Activated CD8-positive, alpha-beta memory T cell treated with anti-CD3 and anti-CD28 coated beads for 48 hours (primary cell): ENCODE measurements around the gene SDC4.

Source experiments
- DNase-seq, 3 experiments: peaks; one replicate each; pipeline ENCODE4 v3.0.0-alpha.2; 2020; ENCODE audit warnings: low read depth in 2 of 3, low spot score in 2 of 3

Gene SDC4

GRCh38 chr20:45297786-45298497 lies 50.3 kb downstream of the SDC4 start:
- no peak for DNase-seq

DNA sequence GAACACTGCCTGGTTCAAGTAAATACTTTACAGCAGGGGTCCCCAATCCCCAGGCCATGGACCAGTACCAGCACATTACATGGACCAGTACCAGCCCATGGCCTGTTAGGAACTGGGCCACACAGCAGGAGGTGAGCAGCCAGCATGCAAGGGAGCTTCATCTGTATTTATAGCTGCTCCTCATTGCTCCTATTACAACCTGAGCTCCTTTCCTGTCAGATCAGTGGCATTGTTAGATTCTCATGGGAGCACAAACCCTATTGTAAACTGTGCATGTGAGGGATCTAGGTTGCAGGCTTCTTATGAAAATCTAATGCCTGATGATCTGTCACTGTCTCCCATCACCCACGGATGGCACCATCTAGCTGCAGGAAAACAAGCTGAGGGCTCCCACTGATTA lies 53.6 kb downstream of the SDC4 start:
- DNase-seq = no peak

DNA sequence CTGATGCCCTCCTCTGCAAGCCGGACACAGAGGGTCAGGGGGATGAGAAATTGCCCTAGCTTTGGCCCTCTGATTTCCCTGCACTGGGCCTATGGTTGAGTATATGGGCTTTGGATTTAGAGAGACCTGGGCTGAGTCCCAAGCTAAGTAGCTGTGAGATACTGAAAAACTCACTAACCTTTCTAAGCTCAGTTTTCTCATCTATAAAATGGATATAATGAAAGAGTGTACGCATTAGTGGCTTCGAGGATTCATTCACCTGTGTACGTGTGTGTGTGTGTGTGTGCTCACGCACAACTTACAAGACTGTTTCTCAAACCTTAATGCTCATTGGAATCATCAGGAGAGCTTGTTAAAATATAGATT lies 54.2 kb downstream of the SDC4 start:
- DNase-seq = no peak

DNA sequence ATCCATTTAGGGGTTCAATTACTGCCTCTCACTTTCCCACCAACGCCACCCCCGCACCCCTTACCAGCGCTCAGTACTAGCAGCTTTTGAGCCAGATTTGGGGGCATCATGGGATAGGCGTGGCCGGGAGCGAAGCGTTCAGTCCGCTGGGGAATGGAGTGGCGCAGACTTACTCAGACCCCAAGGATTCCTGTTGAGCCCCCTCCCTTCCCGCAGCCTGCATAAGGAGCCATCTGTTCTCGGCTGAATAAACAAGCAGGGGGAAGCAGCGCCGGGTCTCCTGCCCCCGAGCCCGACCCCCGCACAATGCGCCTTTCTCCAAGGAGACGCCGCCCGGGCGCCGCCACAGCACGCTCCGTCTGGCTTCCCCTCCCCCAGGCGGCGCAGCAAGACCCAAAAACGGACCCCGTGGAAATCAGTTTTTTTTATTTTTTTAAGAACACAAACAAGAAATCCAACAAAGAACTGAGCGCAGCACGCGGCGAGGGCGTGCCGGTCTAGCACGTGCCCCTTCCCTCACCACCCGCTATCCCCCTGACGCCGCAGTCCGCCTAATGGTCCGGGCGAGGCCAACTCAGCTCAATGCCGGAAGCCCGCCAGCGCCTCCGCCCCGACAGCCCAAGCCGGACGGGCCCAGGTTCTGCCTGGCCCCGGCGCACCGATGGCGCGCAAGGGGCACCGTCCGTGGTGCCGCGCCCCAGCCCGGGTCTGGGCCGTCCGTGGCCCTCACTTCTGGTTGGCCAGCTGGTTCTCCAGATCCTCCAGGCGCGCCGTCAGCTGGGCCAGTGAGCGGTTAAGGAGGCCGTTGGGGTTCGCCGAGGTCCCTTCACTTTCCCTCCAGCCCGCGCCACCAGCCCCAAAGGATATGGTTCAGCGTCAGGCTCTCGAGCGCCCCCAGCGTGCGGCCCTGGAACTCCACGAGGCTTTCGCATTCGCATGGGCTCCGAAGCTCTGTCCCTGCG lies 54.9 kb downstream of the SDC4 start:
- DNase-seq = peak; percentile 63 to 93 (median 82)

DNA sequence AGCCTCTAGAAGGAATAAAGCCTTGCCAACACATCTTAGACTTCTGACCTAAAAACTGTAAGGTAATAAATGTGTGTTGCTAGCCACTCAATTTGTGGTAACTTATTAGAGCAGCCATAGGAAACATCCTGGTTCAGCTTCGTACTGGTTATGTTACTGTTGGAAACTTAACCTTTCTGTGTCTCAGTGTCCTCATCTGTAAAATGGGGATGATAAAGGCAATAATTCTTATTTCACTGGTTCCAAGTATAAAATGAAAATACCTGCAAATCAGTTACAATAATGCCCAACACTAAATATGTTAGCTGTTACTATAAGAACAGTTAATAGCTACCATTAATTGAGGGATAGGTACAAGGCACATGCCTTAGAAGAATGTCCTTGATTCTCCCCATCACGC lies 55.9 kb downstream of the SDC4 start:
- DNase-seq = no peak

GRCh38 chr20:45291526-45291925 lies 56.7 kb downstream of the SDC4 start:
- DNase-seq = no peak

- DNase-seq = peak in 2 of 3 experiments; percentile 49 to 51
Observed at GRCh38 chr20:45290677-45291355, 57.4 kb downstream of the SDC4 start.

- DNase-seq = no peak
Observed at GRCh38 chr20:45289942-45290676, 58.1 kb downstream of the SDC4 start.

DNA sequence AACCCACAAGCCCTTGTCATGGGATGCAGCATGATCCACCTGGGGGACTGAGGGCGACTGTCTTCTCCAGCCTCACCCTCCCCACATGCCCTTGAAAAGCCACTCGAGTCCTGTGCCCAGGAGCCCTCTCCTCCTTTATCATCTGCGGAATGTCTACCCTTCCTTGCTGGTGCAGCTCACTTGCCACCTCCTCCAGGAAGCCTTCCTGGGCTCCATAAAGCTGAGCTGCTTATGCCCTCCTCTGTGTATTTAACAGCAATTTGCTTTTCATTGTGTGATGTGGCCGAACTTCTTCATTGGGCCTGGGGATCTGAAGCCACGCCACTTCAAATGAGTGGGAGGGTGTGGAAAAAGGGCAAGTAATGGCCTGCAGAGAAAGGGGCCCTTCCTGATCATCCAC lies 59.4 kb downstream of the SDC4 start:
- no peak for DNase-seq

DNA sequence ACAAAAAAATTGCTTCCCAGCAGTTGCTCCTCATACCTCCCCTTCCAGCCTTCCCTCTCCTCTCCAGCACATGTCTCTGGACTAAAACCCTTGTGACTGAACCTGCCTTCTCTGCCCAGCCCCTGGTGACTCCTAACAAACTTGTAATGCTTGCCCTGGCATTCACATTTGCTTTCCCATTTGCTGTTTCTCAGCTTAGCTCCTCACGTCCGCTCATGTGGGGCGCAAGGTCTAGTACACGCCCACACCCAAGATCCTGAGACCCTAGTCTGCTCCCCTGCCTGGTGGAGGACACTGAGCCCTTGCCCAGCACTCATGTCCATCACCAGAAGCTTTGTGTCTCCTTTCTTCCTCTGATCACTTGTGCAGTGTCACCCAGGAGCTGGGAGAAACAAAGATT lies 59.8 kb downstream of the SDC4 start:
- no peak for DNase-seq

GRCh38 chr20:45283551-45284057 lies 64.6 kb downstream of the SDC4 start:
- DNase-seq = no peak

- DNase-seq = no peak
Observed at GRCh38 chr20:45282700-45283550, 65.3 kb downstream of the SDC4 start.

DNA sequence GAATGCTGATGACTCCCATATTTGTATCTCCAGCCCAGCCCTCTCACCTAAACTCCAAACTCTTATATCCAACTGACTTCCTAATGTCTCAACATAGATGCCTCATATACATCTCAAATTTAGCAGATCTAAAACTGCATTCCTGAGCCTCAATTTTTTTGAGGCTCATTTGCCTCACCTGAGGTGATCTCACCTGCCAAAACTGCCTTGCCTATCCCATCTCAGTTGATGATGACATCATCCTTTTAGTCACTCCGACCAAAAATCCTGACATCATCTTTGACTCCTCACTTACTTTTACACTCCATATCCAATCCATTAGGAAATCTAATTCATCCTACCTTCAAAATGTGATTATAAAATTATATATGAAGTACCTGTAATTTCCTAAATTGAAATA lies 68.2 kb downstream of the SDC4 start:
- DNase-seq = no peak

DNA sequence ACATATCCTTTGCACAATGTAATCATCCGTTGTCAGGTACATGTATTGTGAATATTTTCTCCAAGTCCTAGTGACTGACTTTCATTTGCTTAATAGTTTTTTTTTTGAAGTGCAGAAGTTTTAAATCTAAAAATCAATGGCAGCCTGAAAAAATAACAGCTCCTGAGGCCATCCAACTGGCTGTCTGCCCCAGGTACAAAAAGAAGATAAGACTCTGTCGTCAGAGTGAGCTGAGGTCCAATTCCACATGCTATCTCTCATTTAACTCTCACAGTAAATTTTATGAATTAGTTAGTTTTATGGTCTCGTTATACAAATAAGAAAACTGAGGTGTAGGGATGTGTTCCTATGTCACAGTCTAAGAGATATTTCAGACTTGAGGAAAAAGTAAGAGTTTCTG lies 72.9 kb downstream of the SDC4 start:
- no peak for DNase-seq
